ENCODE data around the gene MAN1A2.

GRCh38 chr1:117561551-117561950 lies 194.3 kb downstream of the MAN1A2 start:
- TF ChIP-seq CTCF (IDR thresholded peaks at IDR 0.05) = no peak
- TF ChIP-seq SIN3A (IDR thresholded peaks at IDR 0.05; ENCODE audit: borderline replicate concordance, insufficient read depth, low read depth, low read length) = no peak
- TF ChIP-seq POLR2AphosphoS5 (IDR thresholded peaks at IDR 0.05; ENCODE audit: low read depth, low read length) = no peak
- TF ChIP-seq, protein P1, sequence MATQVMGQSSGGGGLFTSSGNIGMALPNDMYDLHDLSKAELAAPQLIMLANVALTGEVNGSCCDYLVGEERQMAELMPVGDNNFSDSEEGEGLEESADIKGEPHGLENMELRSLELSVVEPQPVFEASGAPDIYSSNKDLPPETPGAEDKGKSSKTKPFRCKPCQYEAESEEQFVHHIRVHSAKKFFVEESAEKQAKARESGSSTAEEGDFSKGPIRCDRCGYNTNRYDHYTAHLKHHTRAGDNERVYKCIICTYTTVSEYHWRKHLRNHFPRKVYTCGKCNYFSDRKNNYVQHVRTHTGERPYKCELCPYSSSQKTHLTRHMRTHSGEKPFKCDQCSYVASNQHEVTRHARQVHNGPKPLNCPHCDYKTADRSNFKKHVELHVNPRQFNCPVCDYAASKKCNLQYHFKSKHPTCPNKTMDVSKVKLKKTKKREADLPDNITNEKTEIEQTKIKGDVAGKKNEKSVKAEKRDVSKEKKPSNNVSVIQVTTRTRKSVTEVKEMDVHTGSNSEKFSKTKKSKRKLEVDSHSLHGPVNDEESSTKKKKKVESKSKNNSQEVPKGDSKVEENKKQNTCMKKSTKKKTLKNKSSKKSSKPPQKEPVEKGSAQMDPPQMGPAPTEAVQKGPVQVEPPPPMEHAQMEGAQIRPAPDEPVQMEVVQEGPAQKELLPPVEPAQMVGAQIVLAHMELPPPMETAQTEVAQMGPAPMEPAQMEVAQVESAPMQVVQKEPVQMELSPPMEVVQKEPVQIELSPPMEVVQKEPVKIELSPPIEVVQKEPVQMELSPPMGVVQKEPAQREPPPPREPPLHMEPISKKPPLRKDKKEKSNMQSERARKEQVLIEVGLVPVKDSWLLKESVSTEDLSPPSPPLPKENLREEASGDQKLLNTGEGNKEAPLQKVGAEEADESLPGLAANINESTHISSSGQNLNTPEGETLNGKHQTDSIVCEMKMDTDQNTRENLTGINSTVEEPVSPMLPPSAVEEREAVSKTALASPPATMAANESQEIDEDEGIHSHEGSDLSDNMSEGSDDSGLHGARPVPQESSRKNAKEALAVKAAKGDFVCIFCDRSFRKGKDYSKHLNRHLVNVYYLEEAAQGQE (IDR thresholded peaks at IDR 0.05; ENCODE audit: insufficient read depth in 1 of 2, low read depth in 2 of 2, low read length in 1 of 2) = no peak

All from Panc1 (cell line).